Spleen (tissue), 11 donors: ENCODE results near the gene GPBAR1. TPM values are rescaled to one million over a fixed set of nuclear protein-coding genes. Genes with fewer than 3 reads are reported as not detected.
A peak's percentile ranks its signal among the peaks of the same experiment; 100 is the strongest.

Source experiments
- DNase-seq: peaks from one replicate; pipeline ENCODE4 v3.0.0-alpha.2; 2020
- H3K27ac ChIP-seq, 8 donors: fragments of 200-600 bp; sonication (generic) in 7 of 8; 1 replicate in 4 of 8; 2 replicates in 4 of 8; pipeline versions ENCODE4 v1.5.0 to v1.8.0; 2016 to 2021; ENCODE audit warnings: inconsistent platforms in 4 of 8, mild to moderate bottlenecking in 4 of 8, moderate library complexity in 1 of 8
- H3K27me3 ChIP-seq, 7 donors: fragments of 200-600 bp; sonication (generic) in 6 of 7; replicated peaks in 1 of 7; 1 replicate in 4 of 7; 2 replicates in 3 of 7; pipeline versions ENCODE4 v1.5.0 to v1.8.0; 2016 to 2021; ENCODE audit warnings: inconsistent platforms in 3 of 7, mild to moderate bottlenecking in 1 of 7
- H3K36me3 ChIP-seq, 6 donors: fragments of 200-600 bp; sonication (generic) in 5 of 6; 1 replicate in 4 of 6; 2 replicates in 2 of 6; pipeline versions ENCODE4 v1.5.0 to v1.8.0; 2016 to 2021; ENCODE audit warnings: inconsistent platforms in 2 of 6
- H3K4me1 ChIP-seq, 6 donors: fragments of 200-600 bp; sonication (generic) in 5 of 6; 1 replicate in 3 of 6; 2 replicates in 3 of 6; pipeline versions ENCODE4 v1.5.0 to v1.8.0; 2016 to 2021; ENCODE audit warnings: inconsistent platforms in 3 of 6
- H3K4me3 ChIP-seq, 8 donors: fragments of 200-600 bp; sonication (generic) in 7 of 8; 1 replicate in 4 of 8; 2 replicates in 4 of 8; pipeline versions ENCODE4 v1.5.0 to v1.8.0; 2016 to 2021; ENCODE audit warnings: inconsistent platforms in 4 of 8, mild to moderate bottlenecking in 4 of 8, moderate library complexity in 2 of 8
- H3K9me3 ChIP-seq, 8 donors: fragments of 200-600 bp; sonication (generic) in 7 of 8; 1 replicate in 4 of 8; 2 replicates in 4 of 8; pipeline versions ENCODE4 v1.5.0 to v1.8.0; 2016 to 2021; ENCODE audit warnings: inconsistent platforms in 4 of 8
- CTCF ChIP-seq, 11 experiments: fragments of 200-600 bp in 7 of 11; fragments of 450-650 bp in 4 of 11; sonication (generic) in 4 of 11; IDR thresholded peaks in 8 of 11; conservative IDR thresholded peaks in 3 of 11; 1 replicate in 7 of 11; 2 replicates in 4 of 11; pipeline versions ENCODE4 v1.4.0 to v1.8.0; 2016 to 2021; ENCODE audit warnings: antibody characterized with exemption in 11 of 11, inconsistent platforms in 4 of 11, mild to moderate bottlenecking in 1 of 11
- POLR2A ChIP-seq, 3 donors: fragments of 450-650 bp; IDR thresholded peaks; one replicate each; pipeline ENCODE4 v1.5.1; 2017; ENCODE audit warnings: antibody characterized with exemption in 3 of 3, mild to moderate bottlenecking in 1 of 3
- POLR2AphosphoS5 ChIP-seq, 3 donors: sonication (generic); formaldehyde crosslinking; IDR thresholded peaks; one replicate each; pipeline ENCODE4 v1.5.1; 2017; ENCODE audit warnings: antibody characterized with exemption in 3 of 3
- WGBS, 5 donors: extraction: QIAGEN DNeasy Blood & Tissue Kit in 3 of 5; methylation state at CpG; one replicate each; pipeline versions ENCODE4 v1.1.5 to v1.1.7; 2013 to 2018; 5-methylcytosine and 5-hydroxymethylcytosine counted together
- intact Hi-C: fragments of 100-400 bp; cut with DNase I; formaldehyde crosslinking; loops from one replicate; pipeline ENCODE4 v1.15.0; 2023; ENCODE audit warnings: low total_unique reads
- polyA plus RNA-seq, 3 donors: library from polyadenylated mRNA; stranded (reverse); fragments of 200-250 nt; gene quantifications; one replicate each; pipeline ENCODE4 v1.2.1, GENCODE V29; 2013
- total RNA-seq, 7 donors: library from RNA; depleted of rRNA in 3 of 7; stranded (reverse); fragments of >200 nt in 3 of 7; fragmentation: NEBNext Ultra II Directional in 4 of 7; extraction: Animal tissue kit (Norgen Biotek cat#: 25700) in 4 of 7; gene quantifications; one replicate each; pipeline versions ENCODE4 v1.1.0 to v1.2.1, GENCODE V29; 2016 to 2021
- donor health status: healthy with polysubstance abuse.
- donor health status: DM: no; HTN: no; CAD: no; lungs with moderate emphysema.
- donor health status: DM: no; HTN: no; CAD: no.
- donor health status: Bipolar disorder and iron deficiency.
- donor health status: healthy.
- donor health status: DM: no; HTN: no; CAD: no.
- donor health status: DM: yes; HTN: yes; CAD: no.

GPBAR1 gene
- total and polyA plus RNA-seq, 10 donors = 1.4 to 13.9 (median 6.8) TPM

- Histone ChIP-seq H3K27ac (peak overlapping the region in 6 of 8 donors; percentile 93 to 98 (median 96)), H3K4me1 (peaks cover 31 to 63% (median 49%) of the 10 kb centered on the region in 6 donors), H3K27me3 (no peaks in the 10 kb centered on the region), H3K4me3 (no peak overlapping the region), H3K9me3 (no peaks in the 10 kb centered on the region), H3K36me3 (no peaks in the 10 kb centered on the region)
- intact Hi-C loops = loop anchor here (10.0 kb wide), 1 partner anchor 101 kb away; the partner anchor contains the start of gene CTDSP1
- TF ChIP-seq POLR2A (IDR thresholded peaks at IDR 0.05) (no peak), CTCF (IDR thresholded peaks at IDR 0.05 in 8 of 11, conservative IDR thresholded peaks at IDR 0.05 in 3 of 11) (no peak), POLR2AphosphoS5 (IDR thresholded peaks at IDR 0.05) (no peak)
- 51 to 69% (median 65%) methylated on average over 5 of the region's 5 CpGs for WGBS, 5 donors
- DNase-seq = no peak
Measured at GRCh38 chr2:218293715-218294429, 33.1 kb downstream of the GPBAR1 start.

- H3K4me1 ChIP-seq = peaks cover 26 to 56% (median 43%) of the 10 kb centered on the region in 6 donors
- no peak for TF ChIP-seq CTCF (IDR thresholded peaks at IDR 0.05 in 8 of 11, conservative IDR thresholded peaks at IDR 0.05 in 3 of 11)
- TF ChIP-seq POLR2AphosphoS5 (IDR thresholded peaks at IDR 0.05) = no peak
- TF ChIP-seq POLR2A (IDR thresholded peaks at IDR 0.05) = no peak
- intact Hi-C loops = loop anchor here (10.0 kb wide), 1 partner anchor 100 kb away; the partner anchor contains the start of gene CTDSP1
- H3K9me3 ChIP-seq = no peaks in the 10 kb centered on the region
- no peak for DNase-seq
- H3K36me3 ChIP-seq = no peaks in the 10 kb centered on the region
- H3K4me3 ChIP-seq = no peak overlapping the region
- peak overlapping the region in 4 of 8 donors; percentile 10 to 96 (median 54) for H3K27ac ChIP-seq
- H3K27me3 ChIP-seq = no peaks in the 10 kb centered on the region
- 69 to 92% (median 77%) methylated on average over 5 of the region's 5 CpGs for WGBS, 5 donors
Measured at GRCh38 chr2:218294430-218295022, 33.7 kb downstream of the GPBAR1 start.

GRCh38 chr2:218295029-218295428, 34.2 kb downstream of the GPBAR1 start:
- intact Hi-C loops = loop anchor here (10.0 kb wide), 1 partner anchor 100 kb away; the partner anchor contains the start of gene CTDSP1
- 74 to 84% (median 79%) methylated on average over 7 of the region's 7 CpGs for WGBS, 5 donors
- H3K4me1 ChIP-seq = peaks cover 21 to 51% (median 38%) of the 10 kb centered on the region in 6 donors

More at GRCh38 chr2:218295029-218295428, 34.2 kb downstream of the GPBAR1 start:
- Histone ChIP-seq H3K27ac (peak overlapping the region in 2 of 8 donors; percentile 10 to 96), H3K36me3 (no peaks in the 10 kb centered on the region), H3K4me3 (no peak overlapping the region), H3K9me3 (no peaks in the 10 kb centered on the region), H3K27me3 (no peaks in the 10 kb centered on the region)
- no peak for DNase-seq
- no peak for TF ChIP-seq POLR2A (IDR thresholded peaks at IDR 0.05)
- TF ChIP-seq POLR2AphosphoS5 (IDR thresholded peaks at IDR 0.05) = no peak
- TF ChIP-seq CTCF (IDR thresholded peaks at IDR 0.05 in 8 of 11, conservative IDR thresholded peaks at IDR 0.05 in 3 of 11) = no peak
